CD4-positive, CD25-positive, alpha-beta regulatory T cell (primary cell): ENCODE data around the gene C1QL1. TPM values are rescaled to one million over a fixed set of nuclear protein-coding genes. Genes with fewer than 3 reads are reported as not detected.
A peak's percentile ranks its signal among the peaks of the same experiment; 100 is the strongest.

Experiments used
- ATAC-seq, 2 donors: fragments of 150-1000 bp; cut with Tn5 transposase; one replicate each; pipeline ENCODE4 v1.10.0; 2021; ENCODE audit warnings: low read depth in 2 of 2, moderate number of reproducible peaks in 2 of 2, moderate library complexity in 1 of 2
- DNase-seq, 3 donors: peaks; one replicate each; pipeline versions ENCODE4 v3.0.0 to v3.0.0-alpha.2; 2012 to 2022; ENCODE audit warnings: mixed read lengths in 1 of 3
- H3K27ac ChIP-seq: one replicate; pipeline ENCODE4 v1.7.0; 2013; ENCODE audit warnings: mild to moderate bottlenecking, low read length; ENCODE audit not compliant: insufficient read depth, poor library complexity, severe bottlenecking
- H3K27me3 ChIP-seq: one replicate; pipeline ENCODE4 v1.7.0; 2013; ENCODE audit warnings: low read length; ENCODE audit not compliant: control insufficient read depth, insufficient read depth
- H3K36me3 ChIP-seq: one replicate; pipeline ENCODE4 v1.7.0; 2013; ENCODE audit warnings: mild to moderate bottlenecking, low read length, moderate library complexity; ENCODE audit not compliant: control insufficient read depth, insufficient read depth
- H3K4me1 ChIP-seq: 2 replicates; pipeline ENCODE4 v1.7.0; 2013; ENCODE audit warnings: mild to moderate bottlenecking, low read length; ENCODE audit not compliant: insufficient read depth, control insufficient read depth, poor library complexity, severe bottlenecking
- H3K4me3 ChIP-seq: one replicate; pipeline ENCODE4 v1.7.0; 2013; ENCODE audit warnings: low read depth, mild to moderate bottlenecking, low read length, moderate library complexity
- H3K9me3 ChIP-seq, 2 experiments: 1 replicate in 1 of 2; 2 replicates in 1 of 2; pipeline ENCODE4 v1.7.0; 2013; ENCODE audit warnings: low read length in 2 of 2, mild to moderate bottlenecking in 1 of 2, moderate library complexity in 1 of 2; ENCODE audit not compliant: control insufficient read depth in 2 of 2
- H3K27ac Mint-ChIP-seq, 3 donors: one replicate each; pipeline ENCODE4 v1.8.0; 2020 to 2022; ENCODE audit warnings: mild to moderate bottlenecking in 3 of 3, mixed read lengths in 3 of 3, moderate library complexity in 2 of 3
- H3K27me3 Mint-ChIP-seq: one replicate; pipeline ENCODE4 v1.8.0; 2022; ENCODE audit warnings: mild to moderate bottlenecking, mixed read lengths
- H3K36me3 Mint-ChIP-seq: one replicate; pipeline ENCODE4 v1.8.0; 2020; ENCODE audit warnings: mixed read lengths
- H3K4me1 Mint-ChIP-seq, 4 donors: one replicate each; pipeline ENCODE4 v1.8.0; 2020 to 2022; ENCODE audit warnings: mixed read lengths in 4 of 4, mild to moderate bottlenecking in 1 of 4
- H3K4me3 Mint-ChIP-seq, 4 donors: one replicate each; pipeline ENCODE4 v1.8.0; 2020 to 2022; ENCODE audit warnings: mild to moderate bottlenecking in 4 of 4, mixed read lengths in 4 of 4, moderate library complexity in 3 of 4
- H3K9me3 Mint-ChIP-seq, 7 donors: one replicate each; pipeline ENCODE4 v1.8.0; 2020 to 2022; ENCODE audit warnings: mixed read lengths in 7 of 7, mild to moderate bottlenecking in 3 of 7, moderate library complexity in 2 of 7
- polyA plus RNA-seq, 4 donors: library from polyadenylated mRNA; unstranded; fragments of 300-500 nt; fragmentation: Illumina TruSeq; gene quantifications; one replicate each; pipeline ENCODE4 v1.2.3, GENCODE V29; 2021
- total RNA-seq: library from RNA; stranded (reverse); gene quantifications from one replicate; pipeline ENCODE4 v1.2.3, GENCODE V29; 2022

The C1QL1 gene
- total RNA-seq (not detected), polyA plus RNA-seq (not detected)

DNA sequence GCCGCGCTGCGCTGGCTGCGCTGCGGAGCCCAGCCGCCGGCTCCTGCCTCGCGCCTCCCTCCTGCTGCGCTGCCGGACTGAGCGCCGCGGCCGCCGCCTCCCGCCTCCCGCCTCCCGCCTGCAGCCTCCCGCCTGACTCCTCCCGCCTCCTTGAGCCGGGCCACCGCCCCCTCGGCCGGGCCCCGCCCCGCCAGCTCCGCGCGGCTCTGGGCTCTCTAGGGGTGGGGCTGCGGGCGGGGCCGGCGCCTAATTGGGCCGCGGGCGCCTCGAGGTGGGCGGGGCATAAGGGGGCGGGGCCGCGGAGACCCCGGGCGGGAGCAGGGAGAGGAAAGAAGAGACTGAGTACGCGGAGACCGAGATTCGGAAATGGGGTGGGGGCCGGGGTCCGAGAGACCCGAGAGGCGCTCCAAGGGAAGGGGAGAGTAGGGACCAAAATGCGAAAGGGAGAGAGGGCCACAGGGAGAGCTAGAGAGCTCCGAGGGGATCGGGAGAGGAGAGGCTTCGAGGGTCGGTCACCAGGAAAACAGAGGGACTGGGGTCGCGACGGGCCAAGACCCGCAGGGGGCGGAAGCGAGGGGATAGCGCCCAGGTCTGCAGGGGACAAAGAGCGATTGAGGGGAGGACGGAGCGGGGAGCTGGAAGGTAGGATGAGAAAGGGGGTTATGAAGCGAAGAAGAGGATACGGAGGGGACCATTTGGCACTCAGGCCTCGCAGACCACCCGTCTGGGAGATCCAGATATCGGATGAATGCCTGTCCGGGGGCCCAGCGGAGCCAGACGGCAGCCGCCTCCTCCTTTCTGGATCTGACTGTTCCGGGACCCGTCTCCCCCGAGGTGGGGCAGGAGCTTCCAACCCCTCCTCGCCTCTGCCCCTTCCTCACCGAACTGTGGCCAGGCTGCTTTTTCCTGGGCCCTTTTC lies at the start of gene C1QL1:
Gene C1QL1, minus strand, starts transcription at position 79 of the 919 bp plus-strand sequence. CDS start 255 bp downstream, outside the sequence.
- no peak within 1 kb of the TSS for H3K27ac ChIP-seq
- H3K36me3 ChIP-seq: no peaks in the 10 kb centered on the region
- peak within 1 kb of the TSS in 1 of 3 donors; percentile 65 for H3K27ac Mint-ChIP-seq
- peaks cover 0 to 46% (median 18%) of the 10 kb centered on the region in 4 donors for H3K4me1 Mint-ChIP-seq
- no peaks in the 10 kb centered on the region for H3K36me3 Mint-ChIP-seq
- no peaks in the 10 kb centered on the region for H3K9me3 ChIP-seq
- peaks cover 0 to 4% (median 0%) of the 10 kb centered on the region in 7 donors for H3K9me3 Mint-ChIP-seq
- peak within 1 kb of the TSS; percentile 71 to 93 (median 82) for H3K4me3 Mint-ChIP-seq
- peaks cover 36% of the 10 kb centered on the region for H3K4me1 ChIP-seq
- peak; percentile 89 to 90 for ATAC-seq
- DNase-seq: peak; percentile 68 to 84 (median 79)
- peak within 1 kb of the TSS; percentile 37 for H3K4me3 ChIP-seq
- H3K27me3 Mint-ChIP-seq: peaks cover 80% of the 10 kb centered on the region
- H3K27me3 ChIP-seq: peaks cover 18% of the 10 kb centered on the region

DNA sequence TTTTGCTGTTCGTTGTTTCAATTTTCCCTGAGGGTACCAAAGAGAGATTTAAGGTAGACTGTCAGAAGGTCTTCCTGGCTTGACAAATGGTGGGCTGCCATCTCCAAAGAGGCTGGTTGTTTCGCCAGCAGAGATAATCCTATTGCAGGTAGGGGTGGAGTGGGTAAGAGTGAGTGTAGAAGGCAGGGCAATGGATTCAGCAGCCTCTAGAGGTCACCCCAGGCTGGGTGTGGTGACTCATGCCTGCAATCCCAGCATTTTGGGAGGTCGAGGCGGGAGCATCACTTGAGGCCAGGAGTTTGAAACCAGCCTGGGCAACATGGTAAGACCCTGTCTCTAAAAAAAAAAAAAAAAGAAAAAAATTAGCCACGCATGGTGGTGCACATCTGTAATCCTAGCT lies 48.7 kb upstream of the C1QL1 start:
- Mint-ChIP-seq H3K4me1 (peaks cover 0 to 30% (median 19%) of the 10 kb centered on the region in 4 donors), H3K27me3 (peaks cover 64% of the 10 kb centered on the region), H3K27ac (no peak overlapping the region), H3K36me3 (no peaks in the 10 kb centered on the region), H3K4me3 (peak overlapping the region in 1 of 4 donors; percentile 76), H3K9me3 (peaks cover 0 to 1% (median 0%) of the 10 kb centered on the region in 7 donors)
- ATAC-seq (no peak), DNase-seq (no peak)
- H3K9me3 ChIP-seq: no peaks in the 10 kb centered on the region
- H3K27me3 ChIP-seq: peaks cover 13% of the 10 kb centered on the region
- peaks cover 22% of the 10 kb centered on the region for H3K4me1 ChIP-seq
- H3K27ac ChIP-seq: no peak overlapping the region
- no peak overlapping the region for H3K4me3 ChIP-seq
- no peaks in the 10 kb centered on the region for H3K36me3 ChIP-seq

DNA sequence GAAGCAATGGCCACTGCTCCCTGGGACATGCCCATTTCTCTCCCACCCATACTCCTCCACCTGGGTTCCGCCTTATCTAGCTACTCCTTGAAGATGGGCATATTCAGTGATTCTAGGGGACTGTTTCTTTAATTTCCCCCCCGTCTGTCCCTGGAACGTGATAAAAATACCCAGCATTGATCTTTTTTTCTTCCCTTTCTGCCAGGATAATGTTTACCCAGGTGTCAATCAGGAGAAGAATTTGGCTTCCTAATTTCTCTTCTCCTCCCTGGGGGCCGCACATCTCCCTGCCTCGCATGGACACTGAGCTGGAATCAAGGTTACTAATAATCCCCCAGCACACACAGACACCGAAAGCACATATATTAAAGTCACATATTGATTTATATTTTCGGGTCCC lies 48.1 kb upstream of the C1QL1 start:
- DNase-seq (no peak), ATAC-seq (no peak)
- Histone ChIP-seq H3K4me1 (peaks cover 16% of the 10 kb centered on the region), H3K4me3 (no peak overlapping the region), H3K36me3 (no peaks in the 10 kb centered on the region), H3K9me3 (no peaks in the 10 kb centered on the region), H3K27me3 (peaks cover 12% of the 10 kb centered on the region), H3K27ac (no peak overlapping the region)
- H3K9me3 Mint-ChIP-seq: peaks cover 0 to 1% (median 0%) of the 10 kb centered on the region in 7 donors
- H3K4me3 Mint-ChIP-seq: no peak overlapping the region
- H3K27ac Mint-ChIP-seq: no peak overlapping the region
- peaks cover 62% of the 10 kb centered on the region for H3K27me3 Mint-ChIP-seq
- H3K4me1 Mint-ChIP-seq: peaks cover 0 to 25% (median 16%) of the 10 kb centered on the region in 4 donors
- H3K36me3 Mint-ChIP-seq: no peaks in the 10 kb centered on the region

DNA sequence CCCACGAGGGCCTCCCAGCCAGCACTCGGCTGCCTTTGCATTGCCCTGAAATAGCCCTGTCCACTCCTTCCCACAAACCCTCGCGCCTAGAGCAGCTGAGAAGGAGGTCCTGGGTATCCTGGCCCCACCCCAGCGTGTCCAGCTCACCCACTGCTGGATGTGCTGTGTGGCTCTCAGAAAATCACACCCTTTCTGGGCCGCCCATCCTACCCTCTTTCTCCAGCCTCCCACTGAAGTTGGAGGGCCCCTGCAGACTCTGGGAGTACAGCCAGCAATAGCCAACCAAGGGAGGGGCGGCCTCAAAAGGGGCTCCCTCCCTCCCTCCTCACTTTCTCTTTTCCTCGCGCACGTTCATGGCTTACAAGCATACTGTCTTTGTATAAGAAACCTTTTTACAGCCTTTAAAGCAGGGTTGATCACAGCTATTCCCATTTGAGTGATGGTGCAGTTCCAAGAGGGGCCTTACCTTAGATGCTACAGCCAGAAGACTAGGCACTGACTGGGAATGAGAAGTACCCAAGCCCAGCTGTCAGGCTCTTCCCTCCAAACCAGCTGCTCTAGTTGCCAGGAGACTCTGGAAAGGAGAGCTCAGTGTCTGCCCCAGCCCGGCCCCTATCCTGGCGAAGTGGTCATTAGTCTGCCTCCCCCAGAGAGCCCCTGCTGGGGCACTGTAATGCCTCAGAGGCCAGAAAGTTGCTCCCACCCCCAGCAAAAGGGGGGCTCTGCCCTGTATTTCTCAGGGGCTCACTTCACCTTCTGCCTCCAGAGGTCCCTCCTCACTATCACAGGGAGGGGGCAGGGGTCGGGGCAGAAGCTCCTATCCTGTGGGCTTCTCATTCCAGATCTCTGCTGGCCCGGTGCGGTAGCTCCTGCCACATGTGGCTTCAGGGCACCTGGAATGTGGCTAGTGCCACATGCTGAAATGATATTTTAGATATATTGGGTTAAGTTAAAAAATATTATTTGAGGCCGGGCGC lies 45.2 kb upstream of the C1QL1 start:
- Histone ChIP-seq H3K27me3 (peaks cover 5% of the 10 kb centered on the region), H3K9me3 (no peaks in the 10 kb centered on the region), H3K36me3 (no peaks in the 10 kb centered on the region), H3K4me1 (peaks cover under 1% of the 10 kb centered on the region), H3K27ac (no peak overlapping the region), H3K4me3 (no peak overlapping the region)
- ATAC-seq (no peak), DNase-seq (no peak)
- H3K4me1 Mint-ChIP-seq: peaks cover 0 to 4% (median 2%) of the 10 kb centered on the region in 4 donors
- no peaks in the 10 kb centered on the region for H3K36me3 Mint-ChIP-seq
- peaks cover 44% of the 10 kb centered on the region for H3K27me3 Mint-ChIP-seq
- H3K27ac Mint-ChIP-seq: no peak overlapping the region
- no peaks in the 10 kb centered on the region for H3K9me3 Mint-ChIP-seq
- no peak overlapping the region for H3K4me3 Mint-ChIP-seq

DNA sequence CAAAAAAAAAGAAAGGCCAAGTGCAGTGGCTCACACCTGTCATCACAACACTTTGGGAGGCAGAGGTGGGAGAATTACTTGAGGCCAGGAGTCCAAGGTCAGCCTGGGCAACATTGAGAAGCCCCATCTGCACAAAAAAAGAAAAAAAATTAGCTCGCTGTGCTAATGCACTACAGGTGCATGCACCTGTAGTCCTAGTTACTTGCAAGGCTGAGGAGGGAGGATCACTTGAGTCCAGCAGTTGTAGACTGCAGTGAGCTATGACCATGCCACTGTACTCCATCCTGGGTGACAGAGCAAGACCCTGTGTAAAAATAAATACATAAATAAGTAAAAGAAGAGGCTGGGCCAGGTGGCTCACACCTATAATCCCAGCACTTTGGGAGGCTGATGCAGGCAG lies 43.7 kb upstream of the C1QL1 start:
- Histone ChIP-seq H3K9me3 (no peaks in the 10 kb centered on the region), H3K36me3 (no peaks in the 10 kb centered on the region), H3K27ac (no peak overlapping the region), H3K4me1 (no peaks in the 10 kb centered on the region), H3K27me3 (no peaks in the 10 kb centered on the region), H3K4me3 (no peak overlapping the region)
- H3K9me3 Mint-ChIP-seq: no peaks in the 10 kb centered on the region
- peaks cover 33% of the 10 kb centered on the region for H3K27me3 Mint-ChIP-seq
- H3K36me3 Mint-ChIP-seq: no peaks in the 10 kb centered on the region
- peaks cover 0 to 1% (median 0%) of the 10 kb centered on the region in 4 donors for H3K4me1 Mint-ChIP-seq
- H3K27ac Mint-ChIP-seq: no peak overlapping the region
- no peak overlapping the region for H3K4me3 Mint-ChIP-seq
- DNase-seq (no peak), ATAC-seq (no peak)

DNA sequence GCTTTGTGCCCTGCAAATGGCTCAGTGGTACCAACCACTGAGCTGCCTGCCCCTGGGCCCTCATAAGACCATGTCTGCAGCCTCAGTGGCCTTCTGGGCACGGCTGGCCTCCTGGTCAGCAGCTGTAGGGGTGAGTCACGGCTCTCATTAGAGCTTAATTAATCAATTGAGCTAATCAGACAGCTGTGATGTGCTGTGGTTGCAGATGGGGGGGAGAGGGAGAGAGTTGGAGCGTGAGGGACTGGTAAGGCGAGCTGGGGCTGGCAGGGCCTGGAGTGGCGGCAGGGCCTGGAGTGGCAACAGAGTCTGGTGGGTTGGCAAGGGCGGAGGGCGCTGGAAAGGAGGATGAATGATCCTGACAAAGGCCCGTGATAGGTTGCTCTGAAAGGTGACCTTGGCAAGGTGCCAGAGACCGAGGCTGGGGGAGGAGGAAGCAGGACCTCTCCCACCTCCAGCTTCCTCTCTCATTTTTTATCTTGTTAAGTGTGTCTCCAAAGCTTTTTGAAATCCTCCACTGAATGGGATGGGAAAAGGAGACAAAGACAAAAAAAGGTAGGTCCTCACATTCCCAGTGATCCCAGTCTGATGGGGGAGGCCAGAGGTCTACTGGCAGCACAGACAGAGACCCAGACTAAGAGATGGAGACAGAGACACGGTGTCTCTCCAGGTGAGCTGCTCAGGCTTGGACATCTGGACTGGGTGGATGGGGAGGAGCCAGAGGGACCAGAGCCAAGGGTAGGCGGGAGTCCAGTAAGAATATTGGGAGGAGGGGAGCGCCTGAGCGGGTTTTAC lies 41.8 kb upstream of the C1QL1 start:
- Histone ChIP-seq H3K36me3 (no peaks in the 10 kb centered on the region), H3K4me1 (no peaks in the 10 kb centered on the region), H3K27me3 (no peaks in the 10 kb centered on the region), H3K4me3 (no peak overlapping the region), H3K9me3 (no peaks in the 10 kb centered on the region), H3K27ac (no peak overlapping the region)
- no peaks in the 10 kb centered on the region for H3K36me3 Mint-ChIP-seq
- no peaks in the 10 kb centered on the region for H3K4me1 Mint-ChIP-seq
- DNase-seq (no peak), ATAC-seq (no peak)
- H3K9me3 Mint-ChIP-seq: no peaks in the 10 kb centered on the region
- peaks cover 24% of the 10 kb centered on the region for H3K27me3 Mint-ChIP-seq
- no peak overlapping the region for H3K4me3 Mint-ChIP-seq
- peak overlapping the region in 1 of 3 donors; percentile 18 for H3K27ac Mint-ChIP-seq

DNA sequence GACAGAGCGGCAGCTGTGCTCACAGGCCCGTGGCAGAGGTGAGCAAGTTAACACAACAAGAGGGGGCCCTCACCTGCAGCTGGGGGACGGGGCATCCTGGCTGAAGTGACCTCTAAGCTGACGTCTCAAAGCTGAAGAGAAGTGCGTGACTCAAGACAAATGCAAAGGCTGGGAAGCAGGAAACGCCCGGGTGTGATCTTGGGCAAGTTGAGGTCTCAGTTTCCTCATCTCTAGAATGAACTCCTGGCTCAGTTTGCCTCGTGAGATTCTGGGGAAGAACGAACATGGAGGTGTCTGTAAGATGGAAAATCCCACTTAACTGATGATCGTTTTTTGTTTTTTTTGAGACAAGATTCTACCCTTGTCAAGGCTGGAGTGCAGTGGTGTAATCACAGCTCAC lies 40.1 kb upstream of the C1QL1 start:
- Histone ChIP-seq H3K36me3 (no peaks in the 10 kb centered on the region), H3K9me3 (no peaks in the 10 kb centered on the region), H3K4me1 (no peaks in the 10 kb centered on the region), H3K27me3 (no peaks in the 10 kb centered on the region), H3K27ac (no peak overlapping the region), H3K4me3 (no peak overlapping the region)
- peaks cover 0 to under 1% (median 0%) of the 10 kb centered on the region in 7 donors for H3K9me3 Mint-ChIP-seq
- H3K4me3 Mint-ChIP-seq: peak overlapping the region in 1 of 4 donors; percentile 59
- DNase-seq (no peak), ATAC-seq (no peak)
- no peaks in the 10 kb centered on the region for H3K4me1 Mint-ChIP-seq
- H3K27me3 Mint-ChIP-seq: peaks cover 32% of the 10 kb centered on the region
- no peak overlapping the region for H3K27ac Mint-ChIP-seq
- no peaks in the 10 kb centered on the region for H3K36me3 Mint-ChIP-seq
